ENCODE results near the gene MXD4. TPM values are rescaled to one million over a fixed set of nuclear protein-coding genes. Genes with fewer than 3 reads are reported as not detected.

The MXD4 gene
- total RNA-seq, 3 donors from 2014 or later, result 34.7 to 55.8 (median 37.9) TPM

DNA sequence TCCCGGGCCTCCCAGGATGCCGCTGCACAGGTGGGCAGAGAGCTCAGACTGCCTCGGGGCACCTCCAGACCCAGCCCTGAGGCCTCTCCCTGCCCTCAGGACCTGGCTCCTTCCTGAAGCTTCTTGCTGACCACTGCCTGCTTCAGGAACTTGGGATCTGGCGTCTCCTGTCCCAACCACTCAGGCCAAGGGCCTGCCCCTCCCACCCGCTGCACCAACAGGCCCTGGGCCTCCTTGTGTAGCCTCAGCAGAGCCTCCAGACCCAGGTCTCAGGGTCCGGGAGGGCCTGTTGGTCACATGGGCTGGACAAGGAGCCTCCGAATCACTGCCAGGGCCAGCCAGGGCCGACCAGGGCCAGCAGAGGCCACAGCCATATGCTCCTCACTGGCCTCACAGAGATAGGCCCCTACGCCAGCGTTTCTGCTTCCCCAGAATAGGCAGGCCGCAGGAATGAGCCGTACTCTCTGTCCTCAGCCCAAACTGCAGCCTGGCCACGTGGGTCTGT is 2.8 kb downstream of the MXD4 start:
- H3K9me3 ChIP-seq, result no peaks in the 10 kb centered on the region
- H3K36me3 ChIP-seq, result no peaks in the 10 kb centered on the region
- peak in 1 of 2 donors; percentile 44 for DNase-seq (ENCODE audit: low spot score in 2 of 2)
- H3K27me3 ChIP-seq, result no peaks in the 10 kb centered on the region
- peak overlapping the region; percentile 85 to 96 for H3K27ac ChIP-seq
- TF ChIP-seq, protein P1, sequence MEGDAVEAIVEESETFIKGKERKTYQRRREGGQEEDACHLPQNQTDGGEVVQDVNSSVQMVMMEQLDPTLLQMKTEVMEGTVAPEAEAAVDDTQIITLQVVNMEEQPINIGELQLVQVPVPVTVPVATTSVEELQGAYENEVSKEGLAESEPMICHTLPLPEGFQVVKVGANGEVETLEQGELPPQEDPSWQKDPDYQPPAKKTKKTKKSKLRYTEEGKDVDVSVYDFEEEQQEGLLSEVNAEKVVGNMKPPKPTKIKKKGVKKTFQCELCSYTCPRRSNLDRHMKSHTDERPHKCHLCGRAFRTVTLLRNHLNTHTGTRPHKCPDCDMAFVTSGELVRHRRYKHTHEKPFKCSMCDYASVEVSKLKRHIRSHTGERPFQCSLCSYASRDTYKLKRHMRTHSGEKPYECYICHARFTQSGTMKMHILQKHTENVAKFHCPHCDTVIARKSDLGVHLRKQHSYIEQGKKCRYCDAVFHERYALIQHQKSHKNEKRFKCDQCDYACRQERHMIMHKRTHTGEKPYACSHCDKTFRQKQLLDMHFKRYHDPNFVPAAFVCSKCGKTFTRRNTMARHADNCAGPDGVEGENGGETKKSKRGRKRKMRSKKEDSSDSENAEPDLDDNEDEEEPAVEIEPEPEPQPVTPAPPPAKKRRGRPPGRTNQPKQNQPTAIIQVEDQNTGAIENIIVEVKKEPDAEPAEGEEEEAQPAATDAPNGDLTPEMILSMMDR (IDR thresholded peaks at IDR 0.05), result no peak
- no peak for TF ChIP-seq POLR2A (IDR thresholded peaks at IDR 0.05)
- no peak for TF ChIP-seq POLR2AphosphoS5 (IDR thresholded peaks at IDR 0.05)
- intact Hi-C loops (cut with DNase I; ENCODE audit: low total_unique reads), result loop anchor here (10.0 kb wide), 1 partner anchor 156 kb away; the partner anchor contains the start of genes CFAP99 and ZFYVE28
- peaks cover 29 to 32% of the 10 kb centered on the region in 2 donors for H3K4me1 ChIP-seq
- H3K4me3 ChIP-seq, result peak overlapping the region in 2 of 3 donors; percentile 90 to 99

DNA sequence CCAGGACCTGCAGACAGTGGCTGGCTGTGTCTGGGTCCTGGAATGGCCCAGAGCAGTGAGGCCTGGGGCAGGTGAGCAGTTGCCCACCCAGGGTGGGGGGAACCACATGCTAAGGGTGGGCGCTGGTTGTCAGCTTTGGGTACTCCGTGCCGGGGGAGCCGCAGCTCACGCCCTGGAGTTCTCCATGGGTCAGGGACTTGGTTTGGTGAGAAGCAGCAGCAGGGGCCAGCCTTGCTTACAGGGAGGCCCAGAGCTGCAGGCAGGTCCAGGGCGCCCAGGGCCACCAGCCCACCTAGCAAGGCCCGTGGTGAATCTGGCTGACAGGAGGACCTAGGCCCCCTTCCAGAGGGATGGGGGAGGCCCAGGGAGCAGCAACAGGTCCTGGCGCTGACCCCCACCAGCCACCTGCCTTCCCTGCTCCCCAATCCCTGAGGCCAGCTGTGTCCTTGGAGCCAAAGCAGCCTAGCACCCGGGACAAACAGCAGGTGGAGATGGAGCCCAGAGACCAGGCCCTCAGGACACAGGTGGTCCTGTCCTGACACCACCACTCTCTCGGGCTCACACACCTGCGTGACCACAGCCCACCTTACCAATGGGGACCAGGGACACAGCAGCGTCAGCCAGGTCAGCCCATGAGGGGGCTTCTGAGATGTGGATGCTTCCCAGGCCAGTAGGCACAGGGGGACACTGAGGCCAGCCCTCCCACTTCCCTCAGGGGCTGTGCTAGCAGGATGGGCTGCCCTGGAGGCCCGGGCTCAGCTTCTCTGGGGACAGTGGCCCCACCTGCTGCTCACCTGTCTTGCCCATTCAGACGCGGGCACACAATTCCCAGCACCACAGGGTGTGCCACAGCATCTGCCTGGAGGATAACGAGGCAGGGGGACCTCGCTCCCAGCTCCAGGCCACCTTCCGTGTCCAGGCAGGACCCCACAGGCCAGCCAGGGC is 3.5 kb downstream of the MXD4 start:
- H3K4me3 ChIP-seq, result peak overlapping the region in 1 of 3 donors; percentile 99
- H3K9me3 ChIP-seq, result no peaks in the 10 kb centered on the region
- intact Hi-C loops (cut with DNase I; ENCODE audit: low total_unique reads), result loop anchor here (10.0 kb wide), 1 partner anchor 156 kb away; the partner anchor contains the start of genes CFAP99 and ZFYVE28
- H3K4me1 ChIP-seq, result peaks cover 29 to 32% of the 10 kb centered on the region in 2 donors
- H3K36me3 ChIP-seq, result no peaks in the 10 kb centered on the region
- peak; percentile 17 to 48 for DNase-seq (ENCODE audit: low spot score in 2 of 2)
- TF ChIP-seq, protein P1 (IDR thresholded peaks at IDR 0.05), result no peak
- no peak for TF ChIP-seq POLR2A (IDR thresholded peaks at IDR 0.05)
- no peak for TF ChIP-seq POLR2AphosphoS5 (IDR thresholded peaks at IDR 0.05)
- H3K27me3 ChIP-seq, result no peaks in the 10 kb centered on the region
- H3K27ac ChIP-seq, result peak overlapping the region; percentile 85 to 96

DNA sequence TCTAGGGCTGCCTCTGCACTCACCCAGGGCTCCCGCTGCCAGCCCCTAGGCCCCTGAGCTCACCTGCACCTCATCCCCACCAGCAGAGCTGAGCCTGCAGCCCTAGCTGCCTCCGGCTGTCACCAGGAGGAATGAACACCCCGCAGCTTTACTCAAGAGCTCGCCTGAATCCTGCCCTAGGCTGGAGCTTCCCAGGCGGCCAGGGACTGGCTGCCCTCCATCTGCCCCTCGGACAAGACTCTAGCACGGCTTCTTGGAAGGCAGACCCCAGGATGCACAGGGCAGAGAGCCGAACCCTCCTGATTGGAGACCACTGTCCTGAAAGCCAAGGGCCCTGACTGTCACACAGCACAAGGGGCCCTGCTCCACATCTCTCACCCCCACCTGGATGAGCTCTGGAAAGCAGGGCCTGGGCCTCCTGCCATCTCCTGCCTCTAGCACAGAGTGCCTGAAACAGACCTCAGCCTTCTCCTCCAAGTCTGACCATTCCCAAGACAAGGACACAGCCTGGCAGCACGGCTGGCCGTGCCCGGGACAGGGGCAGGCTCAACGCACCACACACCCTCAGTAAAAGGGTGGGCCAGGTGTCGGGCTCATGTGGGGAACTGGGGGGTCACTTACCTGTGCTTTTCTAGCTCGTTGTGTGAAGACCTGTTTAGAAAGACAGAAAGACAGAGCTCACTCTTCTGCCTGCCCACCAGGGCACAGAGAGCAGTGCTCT is 4.4 kb downstream of the MXD4 start:
- no peak for TF ChIP-seq POLR2A (IDR thresholded peaks at IDR 0.05)
- TF ChIP-seq, protein P1 (IDR thresholded peaks at IDR 0.05), result no peak
- TF ChIP-seq POLR2AphosphoS5 (IDR thresholded peaks at IDR 0.05), result no peak
- no peaks in the 10 kb centered on the region for H3K9me3 ChIP-seq
- intact Hi-C loops (cut with DNase I; ENCODE audit: low total_unique reads), result loop anchor here (10.0 kb wide), 1 partner anchor 157 kb away; the partner anchor contains the start of genes CFAP99 and ZFYVE28
- peak in 1 of 2 donors; percentile 17 for DNase-seq (ENCODE audit: low spot score in 2 of 2)
- H3K4me1 ChIP-seq, result peaks cover 29 to 32% of the 10 kb centered on the region in 2 donors
- H3K4me3 ChIP-seq, result peak overlapping the region in 2 of 3 donors; percentile 27 to 58
- peak overlapping the region; percentile 85 to 96 for H3K27ac ChIP-seq
- H3K27me3 ChIP-seq, result no peaks in the 10 kb centered on the region
- H3K36me3 ChIP-seq, result no peaks in the 10 kb centered on the region

DNA sequence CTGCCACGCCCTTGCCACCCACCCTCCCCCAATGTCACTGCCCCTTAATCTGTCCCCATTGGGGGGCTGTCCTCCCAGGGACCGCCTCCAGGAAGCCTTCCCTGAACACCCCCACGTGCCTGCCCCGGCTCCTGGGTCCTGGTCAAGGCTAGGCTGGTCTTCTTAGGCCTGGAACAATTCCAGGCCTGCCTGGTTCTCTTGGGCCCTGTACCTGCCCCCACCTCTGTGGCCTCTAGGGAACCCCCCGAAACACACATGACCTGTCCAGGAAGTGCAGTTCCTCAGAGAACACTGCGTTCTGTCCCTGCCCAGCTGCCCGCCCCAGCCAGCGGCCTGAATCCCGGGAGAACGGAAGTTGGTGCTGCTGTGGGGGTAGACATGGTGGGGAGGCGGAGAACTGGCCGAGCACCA is 5.1 kb downstream of the MXD4 start:
- peak overlapping the region; percentile 85 to 96 for H3K27ac ChIP-seq
- H3K4me1 ChIP-seq, result peaks cover 29 to 32% of the 10 kb centered on the region in 2 donors
- intact Hi-C loops (cut with DNase I; ENCODE audit: low total_unique reads), result loop anchor here (10.0 kb wide), 1 partner anchor 158 kb away; the partner anchor contains the start of genes CFAP99 and ZFYVE28
- H3K36me3 ChIP-seq, result no peaks in the 10 kb centered on the region
- TF ChIP-seq POLR2AphosphoS5 (IDR thresholded peaks at IDR 0.05) (peak in 1 of 3 donors; percentile 59), POLR2A (IDR thresholded peaks at IDR 0.05) (no peak)
- TF ChIP-seq, protein P1 (IDR thresholded peaks at IDR 0.05), result no peak
- peak; percentile 49 to 52 for DNase-seq (ENCODE audit: low spot score in 2 of 2)
- peak overlapping the region in 2 of 3 donors; percentile 27 to 58 for H3K4me3 ChIP-seq
- no peaks in the 10 kb centered on the region for H3K9me3 ChIP-seq
- no peaks in the 10 kb centered on the region for H3K27me3 ChIP-seq
